Measurements from ENCODE around the gene AGO4. TPM values are rescaled to one million over a fixed set of nuclear protein-coding genes. Genes with fewer than 3 reads are reported as not detected.
"Not testable (repeated sequence)": the region's sequence is repeated elsewhere in the genome, so short reads cannot be mapped to it uniquely, and the experiment has no call there.

AGO4 gene
- total RNA-seq, 1 experiment from 2014 or later, result 7.6 TPM

DNA sequence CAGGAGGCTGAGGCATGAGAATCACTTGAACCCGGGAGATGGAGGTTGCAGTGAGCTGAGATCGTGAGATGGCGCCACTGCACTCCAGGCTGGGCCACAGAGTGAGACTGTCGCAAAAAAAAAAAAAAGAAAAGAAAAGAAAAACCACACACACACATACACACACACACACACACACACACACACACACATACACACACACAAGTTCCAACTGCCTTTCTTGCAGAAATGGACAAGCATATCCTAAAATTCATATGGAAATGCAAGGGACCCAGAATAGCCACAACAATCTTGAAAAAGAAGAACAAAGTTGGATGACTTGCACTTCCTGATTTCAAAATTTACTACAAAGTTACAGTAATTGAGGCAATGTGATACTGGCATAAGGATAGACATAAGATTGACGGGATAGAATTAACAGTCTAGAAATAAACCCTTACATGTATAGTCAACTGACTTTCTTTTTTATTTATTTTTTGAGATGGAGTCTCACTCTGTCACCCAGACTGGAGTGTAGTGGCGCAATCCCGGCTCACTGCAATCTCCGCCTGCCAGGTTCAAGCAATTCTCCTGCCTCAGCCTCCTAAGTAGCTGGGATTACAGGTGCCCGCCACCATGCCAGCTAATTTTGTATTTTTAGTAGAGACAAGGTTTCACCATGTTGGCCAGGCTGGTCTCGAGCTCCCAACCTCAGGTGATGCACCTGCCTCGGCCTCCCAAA lies 7.5 kb upstream of the AGO4 start:
- not testable (repeated sequence) for H3K79me2 ChIP-seq (ENCODE audit: low read length); H3K9me3 ChIP-seq (ENCODE audit: low read length); H3K9me2 ChIP-seq (replicated peaks; ENCODE audit: insufficient read depth, low read length); H3K9ac ChIP-seq (ENCODE audit: low read length); H3K4me2 ChIP-seq (ENCODE audit: low read depth, low read length, poor library complexity, severe bottlenecking); H3K4me3 ChIP-seq (ENCODE audit: low read length); H2AFZ ChIP-seq (ENCODE audit: low read length); H3K36me3 ChIP-seq (ENCODE audit: insufficient read depth, low read length); H4K20me1 ChIP-seq (ENCODE audit: insufficient read depth, low read depth, low read length); H3K27me3 ChIP-seq (ENCODE audit: low read length); DNase-seq; H3K27ac ChIP-seq (ENCODE audit: low read length)
- H3K4me1 ChIP-seq (ENCODE audit: low read length), result peaks cover 17% of the 10 kb centered on the region

GRCh38 chr1:35808450-35809113 lies 766 bp downstream of the AGO4 start:
- H3K27ac ChIP-seq (ENCODE audit: low read length), result no peak overlapping the region
- no peaks in the 10 kb centered on the region for H3K27me3 ChIP-seq (ENCODE audit: low read length)
- H3K9ac ChIP-seq (ENCODE audit: low read length), result peak overlapping the region; percentile 86
- H3K9me2 ChIP-seq (replicated peaks; ENCODE audit: insufficient read depth, low read length), result no peaks in the 10 kb centered on the region
- H2AFZ ChIP-seq (ENCODE audit: low read length), result peak overlapping the region; percentile 98
- no peaks in the 10 kb centered on the region for H3K36me3 ChIP-seq (ENCODE audit: insufficient read depth, low read length)
- H3K9me3 ChIP-seq (ENCODE audit: low read length), result no peaks in the 10 kb centered on the region
- peak overlapping the region; percentile 80 for H3K4me3 ChIP-seq (ENCODE audit: low read length)
- peak overlapping the region; percentile 88 for H3K4me2 ChIP-seq (ENCODE audit: low read depth, low read length, poor library complexity, severe bottlenecking)
- DNase-seq, result peak; percentile 48
- H3K79me2 ChIP-seq (ENCODE audit: low read length), result no peaks in the 10 kb centered on the region
- peaks cover 9% of the 10 kb centered on the region for H3K4me1 ChIP-seq (ENCODE audit: low read length)
- no peaks in the 10 kb centered on the region for H4K20me1 ChIP-seq (ENCODE audit: insufficient read depth, low read depth, low read length)

- no peaks in the 10 kb centered on the region for H3K36me3 ChIP-seq (ENCODE audit: insufficient read depth, low read length)
- H4K20me1 ChIP-seq (ENCODE audit: insufficient read depth, low read depth, low read length), result no peaks in the 10 kb centered on the region
- H3K27me3 ChIP-seq (ENCODE audit: low read length), result no peaks in the 10 kb centered on the region
- H3K79me2 ChIP-seq (ENCODE audit: low read length), result no peaks in the 10 kb centered on the region
- peak overlapping the region; percentile 80 for H3K4me3 ChIP-seq (ENCODE audit: low read length)
- no peaks in the 10 kb centered on the region for H3K9me2 ChIP-seq (replicated peaks; ENCODE audit: insufficient read depth, low read length)
- peak overlapping the region; percentile 98; the same call in 1 of the 2 replicates for H2AFZ ChIP-seq (ENCODE audit: low read length)
- no peak for DNase-seq
- peak overlapping the region; percentile 86 for H3K9ac ChIP-seq (ENCODE audit: low read length)
- no peak overlapping the region for H3K27ac ChIP-seq (ENCODE audit: low read length)
- no peaks in the 10 kb centered on the region for H3K9me3 ChIP-seq (ENCODE audit: low read length)
- H3K4me2 ChIP-seq (ENCODE audit: low read depth, low read length, poor library complexity, severe bottlenecking), result peak overlapping the region; percentile 88
- H3K4me1 ChIP-seq (ENCODE audit: low read length), result peaks cover 9% of the 10 kb centered on the region
These were observed 1.6 kb downstream of the AGO4 start for GRCh38 chr1:35809114-35810095.

- DNase-seq, result no peak
- no peaks in the 10 kb centered on the region for H3K27me3 ChIP-seq (ENCODE audit: low read length)
- H3K4me3 ChIP-seq (ENCODE audit: low read length), result no peak overlapping the region
- no peaks in the 10 kb centered on the region for H3K9me2 ChIP-seq (replicated peaks; ENCODE audit: insufficient read depth, low read length)
- no peaks in the 10 kb centered on the region for H3K79me2 ChIP-seq (ENCODE audit: low read length)
- H3K4me2 ChIP-seq (ENCODE audit: low read depth, low read length, poor library complexity, severe bottlenecking), result no peak overlapping the region
- no peak overlapping the region for H3K27ac ChIP-seq (ENCODE audit: low read length)
- no peak overlapping the region for H2AFZ ChIP-seq (ENCODE audit: low read length)
- no peak overlapping the region for H3K9ac ChIP-seq (ENCODE audit: low read length)
- H4K20me1 ChIP-seq (ENCODE audit: insufficient read depth, low read depth, low read length), result no peaks in the 10 kb centered on the region
- H3K9me3 ChIP-seq (ENCODE audit: low read length), result no peaks in the 10 kb centered on the region
- H3K4me1 ChIP-seq (ENCODE audit: low read length), result peaks cover 9% of the 10 kb centered on the region
- no peaks in the 10 kb centered on the region for H3K36me3 ChIP-seq (ENCODE audit: insufficient read depth, low read length)
These were observed 2.5 kb downstream of the AGO4 start for GRCh38 chr1:35810096-35810881.

DNA sequence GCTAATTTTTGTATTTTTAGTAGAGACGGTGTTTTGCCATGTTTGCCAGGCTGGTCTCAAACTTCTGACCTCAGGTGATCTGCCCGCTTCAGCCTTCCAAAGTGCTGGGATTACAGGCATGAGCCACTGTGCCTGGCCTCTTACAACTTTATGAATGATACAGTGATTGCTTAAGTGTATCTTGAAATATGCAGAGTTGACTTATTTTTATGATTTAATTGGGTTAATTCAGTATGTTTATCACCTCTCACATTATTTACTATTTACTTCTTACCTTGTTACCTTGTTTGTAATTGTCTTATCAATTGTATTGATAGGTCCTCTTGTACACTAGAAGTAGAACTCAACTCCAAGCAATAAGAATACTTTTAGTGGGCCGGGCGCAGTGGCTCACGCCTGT lies 4.9 kb downstream of the AGO4 start:
- H3K79me2 ChIP-seq (ENCODE audit: low read length); H3K9me2 ChIP-seq (replicated peaks; ENCODE audit: insufficient read depth, low read length); DNase-seq: not testable (repeated sequence)

DNA sequence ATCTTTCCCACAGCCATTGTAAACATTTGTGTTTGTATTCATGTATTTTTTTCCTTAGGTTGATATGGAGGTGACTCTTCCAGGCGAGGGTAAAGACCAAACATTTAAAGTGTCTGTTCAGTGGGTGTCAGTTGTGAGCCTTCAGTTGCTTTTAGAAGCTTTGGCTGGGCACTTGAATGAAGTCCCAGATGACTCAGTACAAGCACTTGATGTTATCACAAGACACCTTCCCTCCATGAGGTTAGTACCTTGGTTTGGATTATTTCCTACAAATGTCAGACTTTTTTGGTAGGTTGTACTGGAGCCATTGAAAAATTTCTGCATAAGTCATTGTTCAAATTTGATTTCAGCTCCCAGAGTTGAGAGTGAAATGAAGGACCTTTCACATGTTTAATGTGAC lies 17.4 kb downstream of the AGO4 start:
- Histone ChIP-seq H3K9me2 (replicated peaks; ENCODE audit: insufficient read depth, low read length) (no peaks in the 10 kb centered on the region), H3K4me2 (ENCODE audit: low read depth, low read length, poor library complexity, severe bottlenecking) (no peak overlapping the region), H3K27ac (ENCODE audit: low read length) (no peak overlapping the region), H2AFZ (ENCODE audit: low read length) (no peak overlapping the region), H3K4me1 (ENCODE audit: low read length) (no peaks in the 10 kb centered on the region), H3K9ac (ENCODE audit: low read length) (no peak overlapping the region), H3K27me3 (ENCODE audit: low read length) (no peaks in the 10 kb centered on the region), H3K4me3 (ENCODE audit: low read length) (no peak overlapping the region), H3K9me3 (ENCODE audit: low read length) (no peaks in the 10 kb centered on the region), H4K20me1 (ENCODE audit: insufficient read depth, low read depth, low read length) (no peaks in the 10 kb centered on the region), H3K79me2 (ENCODE audit: low read length) (no peaks in the 10 kb centered on the region), H3K36me3 (ENCODE audit: insufficient read depth, low read length) (no peaks in the 10 kb centered on the region)
- DNase-seq, result no peak

More for the DNA sequence above, 4.9 kb downstream of the AGO4 start:
- H3K9ac ChIP-seq (ENCODE audit: low read length); H3K4me2 ChIP-seq (ENCODE audit: low read depth, low read length, poor library complexity, severe bottlenecking); H3K4me1 ChIP-seq (ENCODE audit: low read length); H3K27ac ChIP-seq (ENCODE audit: low read length); H3K36me3 ChIP-seq (ENCODE audit: insufficient read depth, low read length); H3K4me3 ChIP-seq (ENCODE audit: low read length); H2AFZ ChIP-seq (ENCODE audit: low read length); H3K27me3 ChIP-seq (ENCODE audit: low read length); H3K9me3 ChIP-seq (ENCODE audit: low read length); H4K20me1 ChIP-seq (ENCODE audit: insufficient read depth, low read depth, low read length): not testable (repeated sequence)

DNA sequence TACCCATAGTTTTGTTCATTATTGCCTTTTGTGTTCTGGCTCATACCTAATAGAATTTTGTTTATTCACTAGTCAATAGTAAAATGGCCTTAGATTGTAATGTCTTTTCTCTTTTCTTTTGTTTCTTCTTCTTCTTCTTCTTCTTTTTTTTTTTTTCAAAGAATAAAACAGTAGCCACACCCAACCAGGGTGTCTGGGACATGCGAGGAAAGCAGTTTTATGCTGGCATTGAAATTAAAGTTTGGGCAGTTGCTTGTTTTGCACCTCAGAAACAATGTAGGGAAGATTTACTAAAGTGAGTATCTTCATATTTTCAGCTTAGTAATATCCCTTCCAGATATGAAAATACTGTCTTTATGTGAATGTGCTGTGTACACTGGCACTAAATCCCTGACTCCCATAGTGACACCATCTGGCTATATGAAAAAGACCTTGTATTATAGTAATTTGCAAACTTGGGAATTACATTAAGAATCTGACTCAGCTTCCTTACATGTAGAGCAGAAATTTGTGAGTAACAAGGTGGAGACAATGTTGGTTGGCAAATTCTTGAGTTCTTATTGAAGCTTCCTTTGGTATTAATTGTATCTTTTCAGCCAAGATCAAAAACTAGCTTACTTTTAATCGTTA lies 24.6 kb downstream of the AGO4 start:
- Histone ChIP-seq H2AFZ (ENCODE audit: low read length) (no peak overlapping the region), H4K20me1 (ENCODE audit: insufficient read depth, low read depth, low read length) (no peaks in the 10 kb centered on the region), H3K9ac (ENCODE audit: low read length) (no peak overlapping the region), H3K4me3 (ENCODE audit: low read length) (no peak overlapping the region), H3K9me2 (replicated peaks; ENCODE audit: insufficient read depth, low read length) (no peaks in the 10 kb centered on the region), H3K27ac (ENCODE audit: low read length) (no peak overlapping the region), H3K27me3 (ENCODE audit: low read length) (no peaks in the 10 kb centered on the region), H3K9me3 (ENCODE audit: low read length) (no peaks in the 10 kb centered on the region), H3K4me2 (ENCODE audit: low read depth, low read length, poor library complexity, severe bottlenecking) (no peak overlapping the region), H3K79me2 (ENCODE audit: low read length) (no peaks in the 10 kb centered on the region), H3K4me1 (ENCODE audit: low read length) (no peaks in the 10 kb centered on the region), H3K36me3 (ENCODE audit: insufficient read depth, low read length) (no peaks in the 10 kb centered on the region)
- no peak for DNase-seq

Data from Karpas-422 (cell line).